ENCODE results near the gene TSPYL2.

DNA sequence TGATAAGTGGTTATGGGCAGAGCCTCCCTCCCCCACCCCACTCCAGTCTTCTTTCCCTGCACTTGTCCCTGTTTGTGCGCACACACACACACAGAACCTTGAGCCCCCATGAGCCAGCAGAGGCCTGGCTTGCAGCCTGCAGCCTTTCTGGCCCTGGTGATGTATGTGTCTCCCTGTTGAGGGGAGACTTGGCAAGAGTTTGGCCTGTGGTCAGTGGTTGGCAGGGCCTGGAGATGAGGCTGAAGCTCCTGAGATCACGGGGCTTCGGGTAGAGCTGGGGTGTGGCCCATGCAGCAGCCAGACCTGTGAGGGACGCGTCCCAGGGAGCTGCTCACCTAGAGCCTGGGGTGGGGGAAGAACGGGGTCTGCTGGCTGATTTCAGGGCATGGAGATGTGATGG, 31.3 kb upstream of the TSPYL2 start:
- TF ChIP-seq NFE2L2 (conservative IDR thresholded peaks at IDR 0.05; ENCODE audit: low read length) (no peak), POLR2A (IDR thresholded peaks at IDR 0.05; ENCODE audit: low read length) (no peak), TP53 (CRISPR knock-in tag; IDR thresholded peaks at IDR 0.05) (no peak), HDAC2 (IDR thresholded peaks at IDR 0.05) (no peak), RAD21 (conservative IDR thresholded peaks at IDR 0.05 in 1 of 2, IDR thresholded peaks at IDR 0.05 in 1 of 2) (no peak), ZNF302 (CRISPR knock-in tag; IDR thresholded peaks at IDR 0.05) (no peak), BHLHE40 (IDR thresholded peaks at IDR 0.05; ENCODE audit: low read depth, low read length) (no peak), RFX5 (IDR thresholded peaks at IDR 0.05) (no peak), RCOR1 (IDR thresholded peaks at IDR 0.05; ENCODE audit: low read depth, low read length) (no peak)
- TF ChIP-seq, protein P1, sequence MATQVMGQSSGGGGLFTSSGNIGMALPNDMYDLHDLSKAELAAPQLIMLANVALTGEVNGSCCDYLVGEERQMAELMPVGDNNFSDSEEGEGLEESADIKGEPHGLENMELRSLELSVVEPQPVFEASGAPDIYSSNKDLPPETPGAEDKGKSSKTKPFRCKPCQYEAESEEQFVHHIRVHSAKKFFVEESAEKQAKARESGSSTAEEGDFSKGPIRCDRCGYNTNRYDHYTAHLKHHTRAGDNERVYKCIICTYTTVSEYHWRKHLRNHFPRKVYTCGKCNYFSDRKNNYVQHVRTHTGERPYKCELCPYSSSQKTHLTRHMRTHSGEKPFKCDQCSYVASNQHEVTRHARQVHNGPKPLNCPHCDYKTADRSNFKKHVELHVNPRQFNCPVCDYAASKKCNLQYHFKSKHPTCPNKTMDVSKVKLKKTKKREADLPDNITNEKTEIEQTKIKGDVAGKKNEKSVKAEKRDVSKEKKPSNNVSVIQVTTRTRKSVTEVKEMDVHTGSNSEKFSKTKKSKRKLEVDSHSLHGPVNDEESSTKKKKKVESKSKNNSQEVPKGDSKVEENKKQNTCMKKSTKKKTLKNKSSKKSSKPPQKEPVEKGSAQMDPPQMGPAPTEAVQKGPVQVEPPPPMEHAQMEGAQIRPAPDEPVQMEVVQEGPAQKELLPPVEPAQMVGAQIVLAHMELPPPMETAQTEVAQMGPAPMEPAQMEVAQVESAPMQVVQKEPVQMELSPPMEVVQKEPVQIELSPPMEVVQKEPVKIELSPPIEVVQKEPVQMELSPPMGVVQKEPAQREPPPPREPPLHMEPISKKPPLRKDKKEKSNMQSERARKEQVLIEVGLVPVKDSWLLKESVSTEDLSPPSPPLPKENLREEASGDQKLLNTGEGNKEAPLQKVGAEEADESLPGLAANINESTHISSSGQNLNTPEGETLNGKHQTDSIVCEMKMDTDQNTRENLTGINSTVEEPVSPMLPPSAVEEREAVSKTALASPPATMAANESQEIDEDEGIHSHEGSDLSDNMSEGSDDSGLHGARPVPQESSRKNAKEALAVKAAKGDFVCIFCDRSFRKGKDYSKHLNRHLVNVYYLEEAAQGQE (IDR thresholded peaks at IDR 0.05) = no peak
- TF ChIP-seq, protein P2, sequence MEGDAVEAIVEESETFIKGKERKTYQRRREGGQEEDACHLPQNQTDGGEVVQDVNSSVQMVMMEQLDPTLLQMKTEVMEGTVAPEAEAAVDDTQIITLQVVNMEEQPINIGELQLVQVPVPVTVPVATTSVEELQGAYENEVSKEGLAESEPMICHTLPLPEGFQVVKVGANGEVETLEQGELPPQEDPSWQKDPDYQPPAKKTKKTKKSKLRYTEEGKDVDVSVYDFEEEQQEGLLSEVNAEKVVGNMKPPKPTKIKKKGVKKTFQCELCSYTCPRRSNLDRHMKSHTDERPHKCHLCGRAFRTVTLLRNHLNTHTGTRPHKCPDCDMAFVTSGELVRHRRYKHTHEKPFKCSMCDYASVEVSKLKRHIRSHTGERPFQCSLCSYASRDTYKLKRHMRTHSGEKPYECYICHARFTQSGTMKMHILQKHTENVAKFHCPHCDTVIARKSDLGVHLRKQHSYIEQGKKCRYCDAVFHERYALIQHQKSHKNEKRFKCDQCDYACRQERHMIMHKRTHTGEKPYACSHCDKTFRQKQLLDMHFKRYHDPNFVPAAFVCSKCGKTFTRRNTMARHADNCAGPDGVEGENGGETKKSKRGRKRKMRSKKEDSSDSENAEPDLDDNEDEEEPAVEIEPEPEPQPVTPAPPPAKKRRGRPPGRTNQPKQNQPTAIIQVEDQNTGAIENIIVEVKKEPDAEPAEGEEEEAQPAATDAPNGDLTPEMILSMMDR (IDR thresholded peaks at IDR 0.05) = no peak
- TF ChIP-seq, protein P3, sequence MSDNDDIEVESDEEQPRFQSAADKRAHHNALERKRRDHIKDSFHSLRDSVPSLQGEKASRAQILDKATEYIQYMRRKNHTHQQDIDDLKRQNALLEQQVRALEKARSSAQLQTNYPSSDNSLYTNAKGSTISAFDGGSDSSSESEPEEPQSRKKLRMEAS (IDR thresholded peaks at IDR 0.05) = no peak
- TF ChIP-seq, protein P4, sequence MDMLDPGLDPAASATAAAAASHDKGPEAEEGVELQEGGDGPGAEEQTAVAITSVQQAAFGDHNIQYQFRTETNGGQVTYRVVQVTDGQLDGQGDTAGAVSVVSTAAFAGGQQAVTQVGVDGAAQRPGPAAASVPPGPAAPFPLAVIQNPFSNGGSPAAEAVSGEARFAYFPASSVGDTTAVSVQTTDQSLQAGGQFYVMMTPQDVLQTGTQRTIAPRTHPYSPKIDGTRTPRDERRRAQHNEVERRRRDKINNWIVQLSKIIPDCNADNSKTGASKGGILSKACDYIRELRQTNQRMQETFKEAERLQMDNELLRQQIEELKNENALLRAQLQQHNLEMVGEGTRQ (IDR thresholded peaks at IDR 0.05) = no peak
- TF ChIP-seq, protein P5, sequence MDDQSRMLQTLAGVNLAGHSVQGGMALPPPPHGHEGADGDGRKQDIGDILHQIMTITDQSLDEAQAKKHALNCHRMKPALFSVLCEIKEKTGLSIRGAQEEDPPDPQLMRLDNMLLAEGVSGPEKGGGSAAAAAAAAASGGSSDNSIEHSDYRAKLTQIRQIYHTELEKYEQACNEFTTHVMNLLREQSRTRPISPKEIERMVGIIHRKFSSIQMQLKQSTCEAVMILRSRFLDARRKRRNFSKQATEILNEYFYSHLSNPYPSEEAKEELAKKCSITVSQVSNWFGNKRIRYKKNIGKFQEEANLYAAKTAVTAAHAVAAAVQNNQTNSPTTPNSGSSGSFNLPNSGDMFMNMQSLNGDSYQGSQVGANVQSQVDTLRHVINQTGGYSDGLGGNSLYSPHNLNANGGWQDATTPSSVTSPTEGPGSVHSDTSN (IDR thresholded peaks at IDR 0.05) = no peak
